Measurements from ENCODE around the gene IRS1.

Gene IRS1

DNA sequence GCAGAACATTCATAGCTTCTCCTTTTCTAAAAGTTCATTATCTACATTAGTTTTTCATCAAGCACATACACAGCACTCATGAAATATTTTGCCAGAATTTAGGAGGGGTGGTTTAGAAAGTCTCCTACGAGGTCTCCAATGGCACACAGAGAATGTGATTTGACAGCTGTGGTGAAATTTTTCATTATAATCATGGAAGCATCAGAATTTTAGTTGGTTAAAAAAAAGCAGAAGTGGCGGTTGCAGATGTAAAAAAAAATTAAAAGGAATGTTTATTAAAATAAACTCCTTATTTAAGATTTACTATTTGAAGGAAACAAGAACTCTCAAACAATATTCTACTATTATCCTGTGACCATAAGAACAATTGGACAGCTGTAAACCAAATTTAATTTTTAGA lies 25.4 kb upstream of the IRS1 start:
- DNase-seq (ENCODE audit: low read depth) = no peak
- TF ChIP-seq, protein P1, sequence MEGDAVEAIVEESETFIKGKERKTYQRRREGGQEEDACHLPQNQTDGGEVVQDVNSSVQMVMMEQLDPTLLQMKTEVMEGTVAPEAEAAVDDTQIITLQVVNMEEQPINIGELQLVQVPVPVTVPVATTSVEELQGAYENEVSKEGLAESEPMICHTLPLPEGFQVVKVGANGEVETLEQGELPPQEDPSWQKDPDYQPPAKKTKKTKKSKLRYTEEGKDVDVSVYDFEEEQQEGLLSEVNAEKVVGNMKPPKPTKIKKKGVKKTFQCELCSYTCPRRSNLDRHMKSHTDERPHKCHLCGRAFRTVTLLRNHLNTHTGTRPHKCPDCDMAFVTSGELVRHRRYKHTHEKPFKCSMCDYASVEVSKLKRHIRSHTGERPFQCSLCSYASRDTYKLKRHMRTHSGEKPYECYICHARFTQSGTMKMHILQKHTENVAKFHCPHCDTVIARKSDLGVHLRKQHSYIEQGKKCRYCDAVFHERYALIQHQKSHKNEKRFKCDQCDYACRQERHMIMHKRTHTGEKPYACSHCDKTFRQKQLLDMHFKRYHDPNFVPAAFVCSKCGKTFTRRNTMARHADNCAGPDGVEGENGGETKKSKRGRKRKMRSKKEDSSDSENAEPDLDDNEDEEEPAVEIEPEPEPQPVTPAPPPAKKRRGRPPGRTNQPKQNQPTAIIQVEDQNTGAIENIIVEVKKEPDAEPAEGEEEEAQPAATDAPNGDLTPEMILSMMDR (IDR thresholded peaks at IDR 0.05; ENCODE audit: control insufficient read depth, insufficient read depth, low read depth, low read length, missing control alignments) = no peak
- H3K4me3 ChIP-seq (ENCODE audit: control insufficient read depth, low read depth, low read length) = no peak overlapping the region

DNA sequence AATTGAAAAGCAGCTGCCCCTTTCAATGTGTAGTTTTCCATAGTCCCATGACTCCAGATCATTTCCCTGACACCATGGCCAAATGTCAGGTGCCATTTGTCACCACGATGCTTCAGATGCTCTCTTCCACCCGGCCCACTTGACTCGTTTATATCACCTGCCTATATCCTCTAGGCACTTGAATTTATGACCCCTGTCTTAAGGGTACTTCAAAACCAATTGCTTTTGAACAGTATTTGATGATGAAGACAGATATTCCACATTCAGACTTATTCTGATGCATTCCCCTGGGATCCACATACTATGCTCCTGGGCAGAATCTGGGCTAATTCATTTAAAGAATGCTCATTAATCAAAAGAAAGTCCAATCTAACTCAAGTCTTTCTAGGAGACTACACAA lies 19.3 kb upstream of the IRS1 start:
- H3K4me3 ChIP-seq (ENCODE audit: control insufficient read depth, low read depth, low read length) = no peak overlapping the region
- DNase-seq (ENCODE audit: low read depth) = no peak
- TF ChIP-seq, protein P1 (IDR thresholded peaks at IDR 0.05; ENCODE audit: control insufficient read depth, insufficient read depth, low read depth, low read length, missing control alignments) = no peak

DNA sequence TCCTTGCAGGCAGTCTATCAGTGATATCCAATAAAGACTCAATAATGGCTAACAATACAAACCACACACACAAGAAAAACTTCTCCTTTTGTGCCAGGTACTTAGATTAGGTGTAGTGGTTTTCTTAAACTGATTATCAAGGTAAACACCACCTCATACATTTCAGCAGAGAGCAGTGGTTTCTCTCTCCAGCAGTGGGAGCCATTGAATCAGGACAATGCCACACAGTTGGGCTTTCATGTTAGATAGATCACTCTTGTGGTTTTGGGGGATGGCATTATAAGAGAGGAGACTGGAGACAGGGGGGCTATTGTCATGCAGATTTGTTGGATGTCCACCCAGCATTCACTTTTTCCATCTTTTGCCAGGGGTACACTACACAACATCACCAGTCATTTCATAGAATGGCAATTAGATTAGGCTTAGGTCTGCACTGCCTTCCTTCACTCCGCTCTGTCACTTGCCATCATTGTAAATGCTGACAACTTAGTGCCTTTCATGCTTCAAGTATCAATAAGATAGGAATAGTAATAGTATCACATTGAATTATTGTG lies 13.6 kb upstream of the IRS1 start:
- TF ChIP-seq, protein P1 (IDR thresholded peaks at IDR 0.05; ENCODE audit: control insufficient read depth, insufficient read depth, low read depth, low read length, missing control alignments) = peak; percentile 84
- H3K4me3 ChIP-seq (ENCODE audit: control insufficient read depth, low read depth, low read length) = no peak overlapping the region
- DNase-seq (ENCODE audit: low read depth) = no peak

DNA sequence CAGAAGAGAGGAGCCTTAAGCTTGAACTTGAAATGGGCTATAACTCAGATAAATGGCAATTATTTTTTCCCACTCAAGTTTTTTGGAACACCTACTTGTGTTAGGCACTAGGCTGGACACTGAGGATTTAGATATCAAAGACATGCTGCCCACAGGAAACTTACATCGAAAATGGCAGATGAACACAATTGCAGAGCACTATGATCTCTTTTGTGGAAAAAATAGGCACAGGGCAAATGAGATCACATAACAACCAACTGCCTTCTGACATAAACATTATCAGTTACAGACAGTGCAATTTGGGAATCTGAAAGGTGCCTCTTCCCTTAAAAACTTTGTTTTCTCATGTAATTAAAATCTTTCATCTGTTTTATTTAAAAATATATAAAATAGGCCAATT lies 3.8 kb upstream of the IRS1 start:
- no peak for DNase-seq (ENCODE audit: low read depth)
- TF ChIP-seq, protein P1 (IDR thresholded peaks at IDR 0.05; ENCODE audit: control insufficient read depth, insufficient read depth, low read depth, low read length, missing control alignments) = no peak
- H3K4me3 ChIP-seq (ENCODE audit: control insufficient read depth, low read depth, low read length) = no peak overlapping the region

DNA sequence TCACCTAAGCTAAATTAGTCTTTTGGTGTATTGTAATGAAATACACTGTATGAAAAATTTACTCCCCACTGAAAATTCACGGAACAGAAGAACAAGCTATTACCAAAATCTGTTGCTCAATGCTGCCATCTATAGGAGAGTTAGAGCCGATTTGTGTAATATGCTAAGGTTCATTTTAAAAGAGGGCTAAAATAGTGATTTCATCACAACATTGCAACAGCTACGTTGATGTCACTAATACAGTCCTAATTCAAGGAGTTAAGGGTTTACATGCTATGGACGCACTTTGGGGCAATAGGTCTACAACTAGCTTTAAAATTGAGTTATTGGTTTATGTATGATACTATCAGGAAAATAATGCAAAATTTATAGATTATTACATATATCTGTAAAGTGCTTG lies 3.0 kb upstream of the IRS1 start:
- TF ChIP-seq, protein P1 (IDR thresholded peaks at IDR 0.05; ENCODE audit: control insufficient read depth, insufficient read depth, low read depth, low read length, missing control alignments) = peak; percentile 66
- peak; percentile 80 for DNase-seq (ENCODE audit: low read depth)
- H3K4me3 ChIP-seq (ENCODE audit: control insufficient read depth, low read depth, low read length) = no peak overlapping the region

DNA sequence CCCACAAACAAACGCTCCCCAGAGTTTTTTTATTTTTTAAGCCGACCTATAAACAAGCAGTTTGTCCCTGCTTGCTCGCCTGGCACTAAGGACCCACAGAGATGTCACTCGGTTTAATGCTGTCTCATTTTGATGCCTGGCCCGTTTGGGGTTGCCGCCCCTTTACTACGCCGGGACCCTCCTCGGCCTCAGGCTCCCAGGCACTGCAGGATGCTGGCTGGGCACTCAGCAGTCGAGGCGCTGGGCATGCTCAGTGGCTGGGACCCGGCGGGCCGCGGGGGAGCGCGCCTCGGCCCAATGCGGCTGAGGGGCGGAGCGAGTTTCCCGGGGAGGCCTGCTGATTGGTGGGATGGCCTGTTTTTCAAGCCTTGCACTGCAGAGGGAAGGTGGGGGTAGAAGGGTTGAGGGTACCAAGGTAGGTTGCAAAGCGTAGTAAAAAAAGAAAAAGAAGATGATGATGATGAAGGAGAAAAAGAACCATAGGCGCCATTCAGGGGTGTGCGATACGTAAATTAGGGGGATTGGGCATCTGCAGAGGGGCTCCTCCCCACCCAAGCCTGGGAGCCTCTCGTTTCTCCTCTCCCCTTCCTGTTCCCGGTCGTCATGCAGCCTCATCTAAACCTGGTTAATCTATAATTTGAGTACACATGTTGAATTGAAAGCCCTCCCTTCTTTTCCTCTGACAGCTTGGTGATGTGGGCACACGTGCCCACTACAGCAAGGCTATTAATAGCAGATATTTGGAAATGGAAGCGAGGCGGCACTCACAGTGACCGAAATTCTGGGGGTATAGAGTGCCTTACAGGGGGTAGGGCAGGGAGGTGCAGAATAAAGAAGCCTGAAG lies 1.5 kb upstream of the IRS1 start:
- TF ChIP-seq, protein P1 (IDR thresholded peaks at IDR 0.05; ENCODE audit: control insufficient read depth, insufficient read depth, low read depth, low read length, missing control alignments) = no peak
- no peak for DNase-seq (ENCODE audit: low read depth)
- H3K4me3 ChIP-seq (ENCODE audit: control insufficient read depth, low read depth, low read length) = peak overlapping the region; percentile 17
